ENCODE results near the gene PLET1. TPM values are rescaled to one million over a fixed set of nuclear protein-coding genes. Genes with fewer than 3 reads are reported as not detected.

Gene PLET1
- total RNA-seq, 1 experiment from 2014 or later: not detected

- Histone ChIP-seq H3K27me3 (ENCODE audit: insufficient read depth, low read length) (no peaks in the 10 kb centered on the region), H3K4ac (ENCODE audit: low read depth, low read length) (no peak overlapping the region), H3K79me1 (ENCODE audit: insufficient read depth, low read depth, low read length, poor library complexity, severe bottlenecking) (no peaks in the 10 kb centered on the region), H3K27ac (ENCODE audit: insufficient read length, low read depth, low read length) (no peak overlapping the region), H3K4me1 (ENCODE audit: insufficient read depth, low read length) (no peaks in the 10 kb centered on the region; the same call in 1 of the 2 replicates), H2AK5ac (ENCODE audit: insufficient read length, low read length) (no peak overlapping the region), H2BK12ac (ENCODE audit: insufficient read length, low read depth, low read length) (no peak overlapping the region), H3K23ac (ENCODE audit: insufficient read length, low read depth, low read length) (no peak overlapping the region), H4K5ac (ENCODE audit: insufficient read length, low read depth, low read length) (no peak overlapping the region), H3K79me2 (ENCODE audit: insufficient read depth, low read length) (no peaks in the 10 kb centered on the region; the same call in 1 of the 2 replicates), H4K20me1 (ENCODE audit: control insufficient read depth, insufficient read depth, insufficient read length) (no peaks in the 10 kb centered on the region), H2BK15ac (ENCODE audit: low read depth, low read length) (no peak overlapping the region), H2BK120ac (ENCODE audit: low read depth, low read length, poor library complexity, severe bottlenecking) (no peak overlapping the region), H3K9ac (ENCODE audit: extremely low read depth, insufficient read length, low read length) (no peak overlapping the region), H3K4me2 (ENCODE audit: insufficient read depth, insufficient read length, low read length) (no peak overlapping the region), H3K14ac (ENCODE audit: insufficient read depth, low read length) (no peak overlapping the region), H3K56ac (ENCODE audit: insufficient read length, low read depth, low read length) (no peak overlapping the region), H3T11ph (ENCODE audit: low read length) (no peak overlapping the region), H3K23me2 (ENCODE audit: insufficient read length, low read depth, low read length, poor library complexity, severe bottlenecking) (peaks cover 3% of the 10 kb centered on the region), H2AFZ (ENCODE audit: low read length) (no peak overlapping the region), H3K9me3 (ENCODE audit: control insufficient read depth, low read depth, low read length) (no peaks in the 10 kb centered on the region), H2BK5ac (ENCODE audit: insufficient read length, low read length) (no peak overlapping the region), H4K8ac (replicated peaks; ENCODE audit: insufficient read length, low read depth, low read length) (no peak overlapping the region), H3K18ac (ENCODE audit: insufficient read length, low read depth, low read length) (no peak overlapping the region), H2BK20ac (ENCODE audit: low read depth, low read length, poor library complexity, severe bottlenecking) (no peak overlapping the region), H4K91ac (ENCODE audit: insufficient read length, low read depth, low read length) (no peak overlapping the region)
- H3K36me3 Mint-ChIP-seq (ENCODE audit: insufficient read depth in 1 of 3, low read depth in 3 of 3): peaks cover 4 to 51% (median 42%) of the 10 kb centered on the region in 3 experiments; a peak in 6 of 7 replicates
- no peak for TF ChIP-seq CTCF (conservative IDR thresholded peaks at IDR 0.05)
- peak overlapping the region in 1 of 3 experiments; percentile 49; a peak in 4 of 7 replicates for H3K27ac Mint-ChIP-seq
- no peaks in the 10 kb centered on the region for H3K9me3 Mint-ChIP-seq
- H3K4me1 Mint-ChIP-seq: peaks cover 8 to 15% of the 10 kb centered on the region in 2 experiments
- no peaks in the 10 kb centered on the region for H3K27me3 Mint-ChIP-seq (ENCODE audit: low read depth)
- no peak for DNase-seq
- H3K4me3 Mint-ChIP-seq: no peak overlapping the region
- no CpG with 5 or more reads among the region's 2 CpGs for WGBS (ENCODE audit: extremely low coverage, insufficient read length, low lambda C conversion rate)
Measured at GRCh38 chr11:112231952-112232351, 28.7 kb downstream of the PLET1 start.
